Suprapubic skin (tissue), 4 donors: Measurements from ENCODE around the gene GPR137C. TPM values are rescaled to one million over a fixed set of nuclear protein-coding genes. Genes with fewer than 3 reads are reported as not detected.

Source experiments
- DNase-seq, 2 donors: peaks; one replicate each; pipeline ENCODE4 v3.0.0-alpha.2; 2019; ENCODE audit warnings: low spot score in 2 of 2
- H3K27ac ChIP-seq: fragments of 200-600 bp; sonication (generic); one replicate; pipeline ENCODE4 v1.5.1; 2019
- H3K27me3 ChIP-seq: fragments of 200-600 bp; sonication (generic); one replicate; pipeline ENCODE4 v1.5.1; 2019
- H3K36me3 ChIP-seq: fragments of 200-600 bp; sonication (generic); one replicate; pipeline ENCODE4 v1.5.1; 2019
- H3K4me1 ChIP-seq: fragments of 200-600 bp; sonication (generic); one replicate; pipeline ENCODE4 v1.5.1; 2019
- H3K4me3 ChIP-seq: fragments of 200-600 bp; sonication (generic); one replicate; pipeline ENCODE4 v1.5.1; 2019; ENCODE audit warnings: mild to moderate bottlenecking
- H3K9me3 ChIP-seq: fragments of 200-600 bp; sonication (generic); one replicate; pipeline ENCODE4 v1.5.1; 2019
- CTCF ChIP-seq, 2 donors: fragments of 200-600 bp in 1 of 2; fragments of 450-650 bp in 1 of 2; sonication (generic) in 1 of 2; IDR thresholded peaks; one replicate each; pipeline ENCODE4 v1.5.1; 2016 to 2019; ENCODE audit warnings: antibody characterized with exemption in 2 of 2, mild to moderate bottlenecking in 1 of 2, moderate library complexity in 1 of 2
- EP300 ChIP-seq: sonication (generic); formaldehyde crosslinking; IDR thresholded peaks from one replicate; pipeline ENCODE4 v1.6.1; 2017; ENCODE audit warnings: antibody characterized with exemption
- POLR2A ChIP-seq, 2 donors: fragments of 450-650 bp; IDR thresholded peaks; one replicate each; pipeline ENCODE4 v1.6.1; 2017; ENCODE audit warnings: antibody characterized with exemption in 2 of 2, mild to moderate bottlenecking in 2 of 2, moderate library complexity in 2 of 2
- POLR2AphosphoS5 ChIP-seq, 3 donors: sonication (generic); formaldehyde crosslinking; IDR thresholded peaks; one replicate each; pipeline ENCODE4 v1.6.1; 2017; ENCODE audit warnings: antibody characterized with exemption in 3 of 3
- WGBS: methylation state at CpG from one replicate; pipeline ENCODE4 v1.1.5; 2018; 5-methylcytosine and 5-hydroxymethylcytosine counted together
- total RNA-seq, 4 donors: library from RNA; depleted of rRNA; stranded (reverse); fragments of >200 nt; gene quantifications; one replicate each; pipeline ENCODE4 v1.1.0, GENCODE V29; 2016

Gene GPR137C
- total RNA-seq, 4 donors from 2014 or later: 0.17 to 0.65 TPM; not detected in 2

DNA sequence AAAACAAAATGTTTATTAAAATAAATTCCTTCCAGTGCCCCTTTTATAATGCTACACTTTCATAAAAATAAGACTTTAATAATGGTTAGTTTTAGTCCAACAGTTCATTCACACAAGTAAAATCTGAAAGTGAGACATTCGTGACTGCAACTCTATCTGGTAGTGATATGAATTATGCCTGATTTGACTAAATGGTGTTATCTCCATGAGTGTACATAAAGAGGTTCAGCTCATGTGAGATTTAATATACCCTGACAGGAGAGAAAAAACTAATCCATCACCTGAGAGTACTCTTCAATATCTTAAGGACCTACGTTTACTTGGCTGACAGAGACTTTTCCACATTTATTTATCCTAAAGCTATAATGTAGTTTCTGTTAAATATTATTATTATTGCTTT, 108.7 kb downstream of the GPR137C start:
- WGBS: 94% methylated on average over 2 of the region's 2 CpGs
- no peak overlapping the region for H3K27ac ChIP-seq
- no peak overlapping the region for H3K4me3 ChIP-seq
- DNase-seq: no peak
- H3K4me1 ChIP-seq: no peaks in the 10 kb centered on the region
- H3K9me3 ChIP-seq: no peaks in the 10 kb centered on the region
- H3K27me3 ChIP-seq: no peaks in the 10 kb centered on the region
- TF ChIP-seq EP300 (no peak), POLR2A (IDR thresholded peaks at IDR 0.05) (no peak), CTCF (IDR thresholded peaks at IDR 0.05) (no peak), POLR2AphosphoS5 (IDR thresholded peaks at IDR 0.05) (no peak)
- H3K36me3 ChIP-seq: peaks cover 43% of the 10 kb centered on the region

- DNase-seq: no peak
- peaks cover 39% of the 10 kb centered on the region for H3K36me3 ChIP-seq
- no peak overlapping the region for H3K27ac ChIP-seq
- H3K4me1 ChIP-seq: no peaks in the 10 kb centered on the region
- TF ChIP-seq POLR2A (IDR thresholded peaks at IDR 0.05) (no peak), POLR2AphosphoS5 (IDR thresholded peaks at IDR 0.05) (no peak), CTCF (IDR thresholded peaks at IDR 0.05) (no peak), EP300 (no peak)
- no peak overlapping the region for H3K4me3 ChIP-seq
- no peaks in the 10 kb centered on the region for H3K9me3 ChIP-seq
- H3K27me3 ChIP-seq: no peaks in the 10 kb centered on the region
- 89% methylated on average over 2 of the region's 2 CpGs for WGBS
Measured at GRCh38 chr14:52663850-52664249, 111.2 kb downstream of the GPR137C start.

DNA sequence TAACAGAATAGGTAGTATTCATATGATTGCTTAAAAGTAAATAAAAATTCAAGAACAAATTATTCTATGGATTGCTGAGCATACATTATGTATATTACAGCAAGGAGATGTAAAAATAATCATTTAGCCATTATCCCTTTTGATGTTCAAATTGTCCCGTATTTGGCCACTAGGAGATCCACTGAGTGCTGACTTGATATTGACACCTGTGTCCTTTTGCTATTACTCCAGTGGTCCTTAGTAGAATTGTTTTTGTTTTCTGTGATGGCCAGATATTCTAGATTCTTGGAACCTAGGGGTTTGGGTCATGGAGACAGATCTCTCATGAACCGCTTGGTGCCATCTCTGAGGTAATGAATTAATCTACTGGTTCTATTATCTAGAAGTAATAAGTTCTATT, 126.0 kb downstream of the GPR137C start:
- no peak overlapping the region for H3K27ac ChIP-seq
- no peaks in the 10 kb centered on the region for H3K4me1 ChIP-seq
- no peaks in the 10 kb centered on the region for H3K27me3 ChIP-seq
- DNase-seq: no peak
- 96% methylated on average over 2 of the region's 2 CpGs for WGBS
- H3K36me3 ChIP-seq: peaks cover 48% of the 10 kb centered on the region
- TF ChIP-seq EP300: no peak
- TF ChIP-seq POLR2A (IDR thresholded peaks at IDR 0.05): no peak
- no peak for TF ChIP-seq POLR2AphosphoS5 (IDR thresholded peaks at IDR 0.05)
- no peak for TF ChIP-seq CTCF (IDR thresholded peaks at IDR 0.05)
- no peak overlapping the region for H3K4me3 ChIP-seq
- no peaks in the 10 kb centered on the region for H3K9me3 ChIP-seq

DNA sequence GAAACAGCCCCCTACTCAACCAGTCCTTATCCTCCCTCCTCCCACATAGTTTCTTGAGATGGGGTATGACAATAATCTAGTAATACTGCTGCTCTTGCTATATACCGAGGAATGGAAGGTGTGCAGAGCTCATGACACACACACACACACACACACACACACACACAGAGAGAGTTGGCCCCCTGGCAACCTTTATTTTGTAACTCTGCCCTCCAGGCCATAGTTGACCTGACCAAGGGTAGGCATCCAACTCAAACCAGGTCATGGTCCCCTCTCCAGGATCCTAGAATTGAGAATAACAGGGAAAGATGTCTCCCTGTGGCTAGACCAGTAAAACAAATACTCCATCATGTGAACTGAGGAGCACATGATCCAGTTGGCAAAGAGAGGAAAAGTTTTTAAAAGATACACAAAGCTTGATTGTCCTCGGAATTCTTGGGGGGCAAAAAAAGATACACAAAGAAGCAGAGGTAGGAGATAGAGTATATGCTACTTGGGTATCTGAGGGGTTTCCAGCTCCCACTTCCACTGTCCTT, 131.4 kb downstream of the GPR137C start:
- TF ChIP-seq CTCF (IDR thresholded peaks at IDR 0.05) (no peak), POLR2A (IDR thresholded peaks at IDR 0.05) (no peak), POLR2AphosphoS5 (IDR thresholded peaks at IDR 0.05) (no peak), EP300 (no peak)
- H3K4me1 ChIP-seq: peaks cover 4% of the 10 kb centered on the region
- no peak for DNase-seq
- peaks cover 9% of the 10 kb centered on the region for H3K36me3 ChIP-seq
- no peaks in the 10 kb centered on the region for H3K27me3 ChIP-seq
- H3K27ac ChIP-seq: no peak overlapping the region
- 88% methylated on average over 2 of the region's 2 CpGs for WGBS
- no peaks in the 10 kb centered on the region for H3K9me3 ChIP-seq
- no peak overlapping the region for H3K4me3 ChIP-seq

DNA sequence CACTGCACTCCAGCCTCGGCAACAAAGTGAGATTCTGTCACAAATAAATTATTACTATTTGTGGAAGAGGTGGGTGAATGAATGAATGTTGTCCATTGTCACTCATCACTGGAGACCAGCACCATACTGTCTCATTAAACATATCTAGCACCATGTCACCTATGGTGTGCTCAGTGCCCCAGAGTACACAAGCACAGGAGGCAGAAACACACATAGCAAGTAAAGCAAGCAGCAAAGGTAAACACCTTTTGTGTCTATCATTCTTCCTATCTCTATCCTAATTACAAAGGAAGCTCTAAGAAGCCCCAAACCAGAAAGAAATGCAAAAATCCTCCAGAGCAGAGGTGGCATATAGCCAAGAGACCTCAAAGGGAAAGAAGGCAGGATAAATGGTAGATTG, 133.5 kb downstream of the GPR137C start:
- Histone ChIP-seq H3K27ac (no peak overlapping the region), H3K36me3 (peaks cover 4% of the 10 kb centered on the region), H3K9me3 (no peaks in the 10 kb centered on the region), H3K27me3 (no peaks in the 10 kb centered on the region), H3K4me3 (no peak overlapping the region), H3K4me1 (peaks cover 4% of the 10 kb centered on the region)
- WGBS: 100% methylated on average over 1 of the region's 1 CpG
- DNase-seq: no peak
- TF ChIP-seq POLR2AphosphoS5 (IDR thresholded peaks at IDR 0.05) (no peak), POLR2A (IDR thresholded peaks at IDR 0.05) (no peak), CTCF (IDR thresholded peaks at IDR 0.05) (no peak), EP300 (no peak)

Other genes starting within 250 kb of the GPR137C start
- gene PTGER2, start 238.5 kb upstream of the GPR137C start, total RNA-seq: 1 to 10 TPM in 1 of 4 donors, under 1 TPM in 3; 0.49 to 1.0 (median 0.68) TPM
- gene TXNDC16, start 331 bp upstream of the GPR137C start, total RNA-seq: 10 to 100 TPM in 1 of 4 donors, 1 to 10 TPM in 3; 7.7 to 14.2 (median 8.0) TPM
- 10 to 100 TPM; 21.7 to 36.0 (median 29.7) TPM for gene ERO1A, start 142.7 kb downstream of the GPR137C start, total RNA-seq
- gene PSMC6, start 154.4 kb downstream of the GPR137C start, total RNA-seq: 10 to 100 TPM; 53.8 to 78.1 (median 67.1) TPM
- gene STYX, start 177.3 kb downstream of the GPR137C start, total RNA-seq: 10 to 100 TPM; 10.9 to 16.6 (median 13.7) TPM
- gene GNPNAT1, start 238.8 kb downstream of the GPR137C start, total RNA-seq: 10 to 100 TPM in 2 of 4 donors, 1 to 10 TPM in 2; 9.0 to 16.3 (median 12.7) TPM